DND-41 (cell line): ENCODE data around the gene PDZD4.

Experiments used
- EZH2 ChIP-seq: IDR thresholded peaks from 3 replicates; pipeline ENCODE4 v1.6.1; 2012; ENCODE audit warnings: borderline replicate concordance, low read depth, mild to moderate bottlenecking, moderate library complexity, low read length, inconsistent platforms; ENCODE audit not compliant: severe bottlenecking
- TF ChIP-seq, protein P1 (sequence below): IDR thresholded peaks from 2 replicates; pipeline ENCODE4 v1.5.1; 2012; ENCODE audit warnings: borderline replicate concordance, low read length, moderate library complexity, mild to moderate bottlenecking; ENCODE audit not compliant: poor library complexity, severe bottlenecking; ENCODE audit errors: extremely low read depth

DNA sequence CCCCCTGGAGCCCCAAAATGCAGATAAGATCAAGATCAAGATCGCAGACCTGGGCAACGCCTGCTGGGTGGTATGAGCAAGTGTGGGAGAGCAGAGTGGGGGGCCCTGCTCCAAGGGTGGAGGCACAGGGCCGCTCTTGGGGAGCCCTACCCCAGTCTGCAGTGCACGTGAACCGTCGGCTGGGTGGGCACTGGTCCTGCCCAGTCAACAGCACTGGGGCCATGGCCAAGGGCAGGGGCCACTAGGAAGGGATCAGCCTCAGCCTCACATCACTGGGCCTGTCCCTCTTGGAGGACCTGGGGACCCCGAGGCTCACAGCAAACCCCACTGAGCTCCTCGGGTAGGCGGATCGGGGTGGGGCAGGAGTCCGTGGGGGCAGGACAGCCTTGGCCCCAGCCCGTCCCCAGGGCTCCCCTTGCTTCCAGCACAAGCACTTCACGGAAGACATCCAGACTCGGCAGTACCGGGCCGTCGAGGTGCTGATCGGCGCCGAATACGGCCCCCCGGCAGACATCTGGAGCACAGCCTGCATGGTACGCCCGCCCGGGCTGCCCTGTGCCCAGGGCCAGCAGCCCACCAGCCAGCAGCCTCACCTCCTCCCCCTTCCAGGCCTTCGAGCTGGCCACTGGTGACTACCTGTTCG lies 45.9 kb downstream of the PDZD4 start:
- TF ChIP-seq, protein P1, sequence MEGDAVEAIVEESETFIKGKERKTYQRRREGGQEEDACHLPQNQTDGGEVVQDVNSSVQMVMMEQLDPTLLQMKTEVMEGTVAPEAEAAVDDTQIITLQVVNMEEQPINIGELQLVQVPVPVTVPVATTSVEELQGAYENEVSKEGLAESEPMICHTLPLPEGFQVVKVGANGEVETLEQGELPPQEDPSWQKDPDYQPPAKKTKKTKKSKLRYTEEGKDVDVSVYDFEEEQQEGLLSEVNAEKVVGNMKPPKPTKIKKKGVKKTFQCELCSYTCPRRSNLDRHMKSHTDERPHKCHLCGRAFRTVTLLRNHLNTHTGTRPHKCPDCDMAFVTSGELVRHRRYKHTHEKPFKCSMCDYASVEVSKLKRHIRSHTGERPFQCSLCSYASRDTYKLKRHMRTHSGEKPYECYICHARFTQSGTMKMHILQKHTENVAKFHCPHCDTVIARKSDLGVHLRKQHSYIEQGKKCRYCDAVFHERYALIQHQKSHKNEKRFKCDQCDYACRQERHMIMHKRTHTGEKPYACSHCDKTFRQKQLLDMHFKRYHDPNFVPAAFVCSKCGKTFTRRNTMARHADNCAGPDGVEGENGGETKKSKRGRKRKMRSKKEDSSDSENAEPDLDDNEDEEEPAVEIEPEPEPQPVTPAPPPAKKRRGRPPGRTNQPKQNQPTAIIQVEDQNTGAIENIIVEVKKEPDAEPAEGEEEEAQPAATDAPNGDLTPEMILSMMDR, result no peak
- no peak for TF ChIP-seq EZH2
